Activated T-cell treated with anti-CD3 and anti-CD28 coated beads, Interleukin-2, amount 50 U/mL, for 1 hour (primary cell): ENCODE measurements around the gene IRS4.

ENCODE experiments used
- DNase-seq: peaks from one replicate; pipeline ENCODE4 v3.0.0-alpha.2; 2020

The IRS4 gene

GRCh38 chrX:108736509-108737479 is at the start of gene IRS4:
TSS of gene IRS4 (minus strand) at chrX:108736563.
- no peak for DNase-seq

GRCh38 chrX:108772549-108772948 is 36.2 kb upstream of the IRS4 start:
- DNase-seq, result no peak

- no peak for DNase-seq
Observed at GRCh38 chrX:108763559-108763958, 27.2 kb upstream of the IRS4 start.

- DNase-seq, result no peak
Observed at GRCh38 chrX:108740299-108740774, 4.0 kb upstream of the IRS4 start.

GRCh38 chrX:108737754-108738153 is 1.4 kb upstream of the IRS4 start:
- no peak for DNase-seq

GRCh38 chrX:108735679-108736508 is 469 bp downstream of the IRS4 start:
- no peak for DNase-seq

GRCh38 chrX:108735091-108735678 is 1.2 kb downstream of the IRS4 start:
- DNase-seq, result no peak

- DNase-seq, result no peak
Observed at GRCh38 chrX:108734426-108734825, 1.9 kb downstream of the IRS4 start.

- DNase-seq, result no peak
Observed at GRCh38 chrX:108732630-108733321, 3.6 kb downstream of the IRS4 start.

- DNase-seq, result no peak
Observed at GRCh38 chrX:108731153-108731552, 5.2 kb downstream of the IRS4 start.

GRCh38 chrX:108726748-108727147 is 9.6 kb downstream of the IRS4 start:
- DNase-seq, result no peak

- no peak for DNase-seq
Observed at GRCh38 chrX:108722561-108722960, 13.8 kb downstream of the IRS4 start.

- DNase-seq, result no peak
Observed at GRCh38 chrX:108712886-108713285, 23.5 kb downstream of the IRS4 start.

GRCh38 chrX:108704839-108705238 is 31.5 kb downstream of the IRS4 start:
- DNase-seq, result no peak

- DNase-seq, result no peak
Observed at GRCh38 chrX:108702530-108702929, 33.8 kb downstream of the IRS4 start.

GRCh38 chrX:108701633-108702032 is 34.7 kb downstream of the IRS4 start:
- DNase-seq, result no peak

GRCh38 chrX:108699368-108699767 is 37.0 kb downstream of the IRS4 start:
- no peak for DNase-seq

- no peak for DNase-seq
Observed at GRCh38 chrX:108696690-108697089, 39.7 kb downstream of the IRS4 start.
